Calu3 (cell line): ENCODE data around the gene KDM7A. TPM values are rescaled to one million over a fixed set of nuclear protein-coding genes. Genes with fewer than 3 reads are reported as not detected.

ENCODE experiments used
- BruUV-seq: library from RNA; stranded (reverse); fragments of 400-500 nt; replicated peaks from 2 replicates; lab custom pipeline; 2021; lab: Mats Ljungman, UMichigan
- CTCF ChIA-PET: fragments of 300-600 bp; sonication (Branson Sonifier 250); formaldehyde crosslinking; loops from one replicate; lab custom pipeline; 2022; ENCODE audit warnings: antibody characterized with exemption; lab: Charles Lee
- DNase-seq: peaks from one replicate; pipeline ENCODE4 v3.0.0; 2022
- H3K27ac Mint-ChIP-seq: one replicate; pipeline ENCODE4 v1.8.0; 2022; ENCODE audit warnings: mixed read lengths; ENCODE audit not compliant: unreplicated experiment
- H3K27me3 Mint-ChIP-seq: one replicate; pipeline ENCODE4 v1.8.0; 2022; ENCODE audit warnings: mixed read lengths; ENCODE audit not compliant: unreplicated experiment
- H3K36me3 Mint-ChIP-seq: one replicate; pipeline ENCODE4 v1.8.0; 2022; ENCODE audit warnings: mild to moderate bottlenecking, moderate library complexity, mixed read lengths; ENCODE audit not compliant: insufficient read depth, unreplicated experiment
- H3K4me1 Mint-ChIP-seq: one replicate; pipeline ENCODE4 v1.8.0; 2022; ENCODE audit warnings: mild to moderate bottlenecking, low read depth, mixed read lengths; ENCODE audit not compliant: unreplicated experiment
- H3K4me3 Mint-ChIP-seq: one replicate; pipeline ENCODE4 v1.8.0; 2022; ENCODE audit warnings: mild to moderate bottlenecking, low read depth, moderate library complexity, mixed read lengths; ENCODE audit not compliant: unreplicated experiment
- H3K9me3 Mint-ChIP-seq: one replicate; pipeline ENCODE4 v1.8.0; 2022; ENCODE audit warnings: low read depth, mixed read lengths; ENCODE audit not compliant: unreplicated experiment
- CTCF ChIP-seq: fragments of 200-600 bp; IDR thresholded peaks from one replicate; pipeline ENCODE4 v1.8.0; 2022; ENCODE audit warnings: antibody characterized with exemption; ENCODE audit not compliant: unreplicated experiment
- intact Hi-C: fragments of 100-400 bp; cut with micrococcal nuclease; formaldehyde crosslinking; loops from one replicate; pipeline ENCODE4 v1.10.0; 2022; ENCODE audit not compliant: unreplicated experiment
- total RNA-seq: library from RNA; stranded (reverse); gene quantifications from 2 replicates; pipeline ENCODE4 v1.2.3, GENCODE V29; 2022

KDM7A gene
- total RNA-seq, 1 experiment from 2014 or later, result 2.7 TPM

- Mint-ChIP-seq H3K27me3 (peaks cover 14% of the 10 kb centered on the region), H3K4me1 (no peaks in the 10 kb centered on the region), H3K27ac (no peak overlapping the region), H3K4me3 (no peak overlapping the region), H3K9me3 (peaks cover 18% of the 10 kb centered on the region), H3K36me3 (peaks cover 5% of the 10 kb centered on the region)
- CTCF ChIA-PET, result no interaction called here
- BruUV-seq, result no TSS peak
- no peak for TF ChIP-seq CTCF
- DNase-seq, result no peak
- intact Hi-C loops, result no loop called here
These were observed 108.8 kb downstream of the KDM7A start for GRCh38 chr7:140068033-140068432.

GRCh38 chr7:140067052-140067451, 109.7 kb downstream of the KDM7A start:
- peaks cover 14% of the 10 kb centered on the region for H3K27me3 Mint-ChIP-seq
- H3K4me3 Mint-ChIP-seq, result no peak overlapping the region
- intact Hi-C loops, result no loop called here
- peaks cover 18% of the 10 kb centered on the region for H3K9me3 Mint-ChIP-seq
- peaks cover 14% of the 10 kb centered on the region for H3K36me3 Mint-ChIP-seq
- H3K4me1 Mint-ChIP-seq, result no peaks in the 10 kb centered on the region
- no peak for DNase-seq
- TF ChIP-seq CTCF, result no peak
- no peak overlapping the region for H3K27ac Mint-ChIP-seq
- CTCF ChIA-PET, result no interaction called here
- no TSS peak for BruUV-seq

- peaks cover 28% of the 10 kb centered on the region for H3K36me3 Mint-ChIP-seq
- BruUV-seq, result no TSS peak
- intact Hi-C loops, result loop anchor here (5.0 kb wide), 1 partner anchor 170 kb away; no protein-coding TSS in a partner anchor
These were observed 114.1 kb downstream of the KDM7A start, which contains the start of gene PARP12 for GRCh38 chr7:140062528-140063299. PARP12 (minus strand) TSS chr7:140062951; CDS start chr7:140062847, 104 bp downstream.

GRCh38 chr7:140062118-140062527, 114.7 kb downstream of the KDM7A start:
- no peak for DNase-seq
- CTCF ChIA-PET, result no interaction called here
- H3K27ac Mint-ChIP-seq, result peak overlapping the region; percentile 55
- intact Hi-C loops, result loop anchor here (5.0 kb wide), 1 partner anchor 170 kb away; no protein-coding TSS in a partner anchor
- H3K4me3 Mint-ChIP-seq, result peak overlapping the region; percentile 55
- H3K4me1 Mint-ChIP-seq, result peaks cover 37% of the 10 kb centered on the region
- H3K9me3 Mint-ChIP-seq, result peaks cover 11% of the 10 kb centered on the region
- TF ChIP-seq CTCF, result no peak
- H3K27me3 Mint-ChIP-seq, result no peaks in the 10 kb centered on the region
- BruUV-seq, result no TSS peak
- peaks cover 28% of the 10 kb centered on the region for H3K36me3 Mint-ChIP-seq

More at GRCh38 chr7:140062528-140063299, 114.1 kb downstream of the KDM7A start, which contains the start of gene PARP12:
- Mint-ChIP-seq H3K9me3 (peaks cover 14% of the 10 kb centered on the region), H3K27ac (peak within 1 kb of the TSS; percentile 55), H3K4me1 (peaks cover 37% of the 10 kb centered on the region), H3K4me3 (peak within 1 kb of the TSS; percentile 55), H3K27me3 (no peaks in the 10 kb centered on the region)
- CTCF ChIA-PET, result no interaction called here
- TF ChIP-seq CTCF, result no peak
- DNase-seq, result peak; percentile 92
